ENCODE data around the gene SPRR4. TPM values are rescaled to one million over a fixed set of nuclear protein-coding genes. Genes with fewer than 3 reads are reported as not detected.

Gene SPRR4
- polyA plus RNA-seq, 1 of the 3 experiments (the other 2 are of a cell fraction), result not detected

DNA sequence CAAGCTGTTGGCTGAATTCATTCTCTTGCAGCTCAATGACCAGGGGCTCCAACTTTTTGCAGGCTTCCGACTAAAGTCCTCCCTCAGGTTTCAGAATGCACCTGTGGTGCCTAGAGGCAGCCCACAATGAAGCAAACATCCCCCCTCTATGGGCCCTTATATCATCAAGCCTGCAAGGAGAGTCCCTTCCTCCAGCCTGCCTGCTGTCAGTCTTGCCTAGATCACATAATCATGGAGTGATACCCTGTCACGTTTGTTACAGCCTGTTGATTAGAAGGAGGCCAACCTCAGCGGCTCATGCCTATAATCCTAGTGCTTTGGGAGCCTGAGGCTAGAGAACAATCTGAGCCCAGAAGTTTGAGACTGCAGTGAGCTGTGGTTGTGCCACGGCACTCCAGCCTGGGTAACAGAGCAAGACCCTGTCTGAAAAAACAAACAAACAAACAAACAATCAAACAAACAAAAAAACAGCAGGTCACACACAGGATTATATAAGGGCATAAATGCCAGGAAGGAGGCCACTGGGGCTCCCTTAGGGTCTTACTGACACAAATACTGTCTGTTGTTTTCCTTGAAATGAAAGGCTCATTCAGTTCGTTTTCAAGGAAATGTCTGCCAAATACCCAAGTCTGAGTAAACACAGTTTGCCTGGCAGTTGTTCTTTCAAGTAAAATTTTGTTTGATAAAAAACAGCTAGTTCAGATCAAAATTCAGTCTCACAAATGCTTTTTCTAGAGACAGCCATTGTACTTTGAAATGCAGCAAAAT lies 26.4 kb downstream of the SPRR4 start (continued):
- TF ChIP-seq, protein P1, sequence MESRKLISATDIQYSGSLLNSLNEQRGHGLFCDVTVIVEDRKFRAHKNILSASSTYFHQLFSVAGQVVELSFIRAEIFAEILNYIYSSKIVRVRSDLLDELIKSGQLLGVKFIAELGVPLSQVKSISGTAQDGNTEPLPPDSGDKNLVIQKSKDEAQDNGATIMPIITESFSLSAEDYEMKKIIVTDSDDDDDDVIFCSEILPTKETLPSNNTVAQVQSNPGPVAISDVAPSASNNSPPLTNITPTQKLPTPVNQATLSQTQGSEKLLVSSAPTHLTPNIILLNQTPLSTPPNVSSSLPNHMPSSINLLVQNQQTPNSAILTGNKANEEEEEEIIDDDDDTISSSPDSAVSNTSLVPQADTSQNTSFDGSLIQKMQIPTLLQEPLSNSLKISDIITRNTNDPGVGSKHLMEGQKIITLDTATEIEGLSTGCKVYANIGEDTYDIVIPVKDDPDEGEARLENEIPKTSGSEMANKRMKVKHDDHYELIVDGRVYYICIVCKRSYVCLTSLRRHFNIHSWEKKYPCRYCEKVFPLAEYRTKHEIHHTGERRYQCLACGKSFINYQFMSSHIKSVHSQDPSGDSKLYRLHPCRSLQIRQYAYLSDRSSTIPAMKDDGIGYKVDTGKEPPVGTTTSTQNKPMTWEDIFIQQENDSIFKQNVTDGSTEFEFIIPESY (IDR thresholded peaks at IDR 0.05; ENCODE audit: borderline replicate concordance, low read depth), result no peak
- TF ChIP-seq, protein P2, sequence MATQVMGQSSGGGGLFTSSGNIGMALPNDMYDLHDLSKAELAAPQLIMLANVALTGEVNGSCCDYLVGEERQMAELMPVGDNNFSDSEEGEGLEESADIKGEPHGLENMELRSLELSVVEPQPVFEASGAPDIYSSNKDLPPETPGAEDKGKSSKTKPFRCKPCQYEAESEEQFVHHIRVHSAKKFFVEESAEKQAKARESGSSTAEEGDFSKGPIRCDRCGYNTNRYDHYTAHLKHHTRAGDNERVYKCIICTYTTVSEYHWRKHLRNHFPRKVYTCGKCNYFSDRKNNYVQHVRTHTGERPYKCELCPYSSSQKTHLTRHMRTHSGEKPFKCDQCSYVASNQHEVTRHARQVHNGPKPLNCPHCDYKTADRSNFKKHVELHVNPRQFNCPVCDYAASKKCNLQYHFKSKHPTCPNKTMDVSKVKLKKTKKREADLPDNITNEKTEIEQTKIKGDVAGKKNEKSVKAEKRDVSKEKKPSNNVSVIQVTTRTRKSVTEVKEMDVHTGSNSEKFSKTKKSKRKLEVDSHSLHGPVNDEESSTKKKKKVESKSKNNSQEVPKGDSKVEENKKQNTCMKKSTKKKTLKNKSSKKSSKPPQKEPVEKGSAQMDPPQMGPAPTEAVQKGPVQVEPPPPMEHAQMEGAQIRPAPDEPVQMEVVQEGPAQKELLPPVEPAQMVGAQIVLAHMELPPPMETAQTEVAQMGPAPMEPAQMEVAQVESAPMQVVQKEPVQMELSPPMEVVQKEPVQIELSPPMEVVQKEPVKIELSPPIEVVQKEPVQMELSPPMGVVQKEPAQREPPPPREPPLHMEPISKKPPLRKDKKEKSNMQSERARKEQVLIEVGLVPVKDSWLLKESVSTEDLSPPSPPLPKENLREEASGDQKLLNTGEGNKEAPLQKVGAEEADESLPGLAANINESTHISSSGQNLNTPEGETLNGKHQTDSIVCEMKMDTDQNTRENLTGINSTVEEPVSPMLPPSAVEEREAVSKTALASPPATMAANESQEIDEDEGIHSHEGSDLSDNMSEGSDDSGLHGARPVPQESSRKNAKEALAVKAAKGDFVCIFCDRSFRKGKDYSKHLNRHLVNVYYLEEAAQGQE (IDR thresholded peaks at IDR 0.05; ENCODE audit: low read depth, low read length), result no peak

DNA sequence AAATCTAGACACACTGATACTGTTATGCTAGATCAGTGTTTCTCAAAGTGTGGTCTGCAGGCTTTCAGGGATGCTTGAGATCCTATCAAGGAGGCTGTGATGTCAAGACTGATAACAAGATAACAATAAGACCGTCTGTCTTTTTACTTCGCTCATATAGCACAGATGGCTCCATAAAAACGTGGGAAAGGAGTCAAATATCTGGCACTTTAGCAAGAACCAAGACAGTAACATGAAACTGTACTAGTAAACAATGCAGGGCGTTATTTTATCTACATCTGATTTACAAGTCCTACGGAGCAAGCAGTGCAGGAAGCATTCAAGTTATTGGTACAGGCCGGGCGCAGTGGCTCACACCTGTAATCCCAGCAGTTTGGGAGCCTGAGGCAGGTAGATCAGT lies 27.5 kb downstream of the SPRR4 start:
- Histone ChIP-seq H3K79me2 (ENCODE audit: insufficient read depth) (no peaks in the 10 kb centered on the region), H3K9me3 (no peaks in the 10 kb centered on the region), H3K9ac (no peak overlapping the region), H3K4me3 (ENCODE audit: low read depth in 2 of 2, low read length in 1 of 2) (no peak overlapping the region), H3K9me2 (no peaks in the 10 kb centered on the region), H4K20me1 (ENCODE audit: insufficient read depth) (no peaks in the 10 kb centered on the region), H3F3A (replicated peaks; ENCODE audit: insufficient read depth) (no peaks in the 10 kb centered on the region), H3K27me3 (ENCODE audit: insufficient read depth) (peaks cover 4% of the 10 kb centered on the region; the same call in 1 of the 2 replicates), H3K27ac (ENCODE audit: low read depth in 2 of 2, low read length in 1 of 2) (no peak overlapping the region), H3K4me2 (no peak overlapping the region), H3K36me3 (replicated peaks in 1 of 2; ENCODE audit: control insufficient read depth in 1 of 2, insufficient read depth in 2 of 2, low read length in 1 of 2) (no peaks in the 10 kb centered on the region), H3K4me1 (ENCODE audit: control insufficient read depth in 1 of 2, insufficient read depth in 2 of 2, low read depth in 1 of 2, low read length in 1 of 2) (no peaks in the 10 kb centered on the region), H2AFZ (ENCODE audit: low read depth) (no peak overlapping the region)
- no peak for DNase-seq
- TF ChIP-seq RAD21 (IDR thresholded peaks at IDR 0.05; ENCODE audit: low read length) (no peak), CHD2 (IDR thresholded peaks at IDR 0.05; ENCODE audit: low read length, partially characterized antibody) (no peak)
- TF ChIP-seq, protein P2 (IDR thresholded peaks at IDR 0.05; ENCODE audit: low read depth, low read length), result no peak
- POLR2A ChIA-PET, result no interaction called here
- CTCF ChIA-PET, result no interaction called here
- 4% methylated on average over 7 of the region's 7 CpGs for WGBS (ENCODE audit: low lambda C conversion rate)

Measured in SK-N-SH (cell line).